Colonic mucosa (tissue), 4 donors: ENCODE measurements around the gene LPCAT3. TPM values are rescaled to one million over a fixed set of nuclear protein-coding genes. Genes with fewer than 3 reads are reported as not detected.
A peak's percentile ranks its signal among the peaks of the same experiment; 100 is the strongest.

Source experiments
- DNase-seq: peaks from one replicate; pipeline ENCODE4 v3.0.0-alpha.2; 2020
- H3K27ac ChIP-seq: fragments of 200-600 bp; one replicate; pipeline ENCODE4 v1.8.0; 2021
- H3K27me3 ChIP-seq: fragments of 200-600 bp; one replicate; pipeline ENCODE4 v1.8.0; 2021
- H3K36me3 ChIP-seq: fragments of 200-600 bp; one replicate; pipeline ENCODE4 v1.8.0; 2021
- H3K4me1 ChIP-seq: fragments of 200-600 bp; one replicate; pipeline ENCODE4 v1.8.0; 2021; ENCODE audit warnings: mild to moderate bottlenecking
- H3K4me3 ChIP-seq: fragments of 200-600 bp; one replicate; pipeline ENCODE4 v1.8.0; 2021
- H3K9ac ChIP-seq, 2 donors: one replicate each; pipeline ENCODE4 v1.7.0; 2013; ENCODE audit warnings: control low read depth in 2 of 2, low read depth in 2 of 2, low read length in 2 of 2
- H3K9me3 ChIP-seq: fragments of 200-600 bp; one replicate; pipeline ENCODE4 v1.8.0; 2021
- intact Hi-C: fragments of 100-400 bp; cut with DNase I; formaldehyde crosslinking; loops from one replicate; pipeline ENCODE4 v1.14.1; 2022
- total RNA-seq, 2 donors: library from RNA; stranded (reverse); fragmentation: NEBNext Ultra II Directional in 1 of 2; extraction: Animal tissue kit (Norgen Biotek cat#: 25700) in 1 of 2; gene quantifications; one replicate each; pipeline ENCODE4 v1.2.1, GENCODE V29; 2021
- TF ChIP-seq, protein P1 (sequence below): fragments of 200-600 bp; IDR thresholded peaks from one replicate; pipeline ENCODE4 v1.8.0; 2022; ENCODE audit warnings: antibody characterized with exemption, mild to moderate bottlenecking
- donor health status: healthy.
- donor health status: DM: no; HTN: no; CAD: no.
- donor health status: DM: no; HTN: no; CAD: no.

Gene LPCAT3
- total RNA-seq, 2 donors from 2014 or later: 71.8 to 77.9 TPM

DNA sequence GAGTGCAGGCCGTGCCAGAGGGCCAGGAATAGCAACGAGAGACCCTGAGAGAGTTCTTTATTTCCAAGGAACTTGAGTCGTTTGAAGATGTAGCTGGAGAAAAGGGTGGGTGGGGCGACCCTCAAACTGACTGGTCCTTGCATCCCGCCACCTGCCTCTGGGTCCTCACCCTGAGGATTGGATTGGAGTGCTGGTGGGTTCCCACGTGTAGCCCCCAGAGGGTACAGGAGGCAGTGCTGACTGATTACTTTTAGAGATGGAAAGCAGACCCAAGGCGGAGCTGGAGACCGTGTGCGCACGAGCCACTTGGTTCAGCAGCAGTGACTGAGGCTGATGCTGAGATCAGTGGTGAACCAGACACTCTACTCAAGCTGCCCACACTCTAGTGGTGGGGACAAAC lies 40.6 kb downstream of the LPCAT3 start:
- Histone ChIP-seq H3K9ac (no peak overlapping the region), H3K9me3 (no peaks in the 10 kb centered on the region), H3K27ac (no peak overlapping the region), H3K4me3 (no peak overlapping the region), H3K4me1 (no peaks in the 10 kb centered on the region), H3K36me3 (peaks cover 29% of the 10 kb centered on the region), H3K27me3 (no peaks in the 10 kb centered on the region)
- TF ChIP-seq, protein P1, sequence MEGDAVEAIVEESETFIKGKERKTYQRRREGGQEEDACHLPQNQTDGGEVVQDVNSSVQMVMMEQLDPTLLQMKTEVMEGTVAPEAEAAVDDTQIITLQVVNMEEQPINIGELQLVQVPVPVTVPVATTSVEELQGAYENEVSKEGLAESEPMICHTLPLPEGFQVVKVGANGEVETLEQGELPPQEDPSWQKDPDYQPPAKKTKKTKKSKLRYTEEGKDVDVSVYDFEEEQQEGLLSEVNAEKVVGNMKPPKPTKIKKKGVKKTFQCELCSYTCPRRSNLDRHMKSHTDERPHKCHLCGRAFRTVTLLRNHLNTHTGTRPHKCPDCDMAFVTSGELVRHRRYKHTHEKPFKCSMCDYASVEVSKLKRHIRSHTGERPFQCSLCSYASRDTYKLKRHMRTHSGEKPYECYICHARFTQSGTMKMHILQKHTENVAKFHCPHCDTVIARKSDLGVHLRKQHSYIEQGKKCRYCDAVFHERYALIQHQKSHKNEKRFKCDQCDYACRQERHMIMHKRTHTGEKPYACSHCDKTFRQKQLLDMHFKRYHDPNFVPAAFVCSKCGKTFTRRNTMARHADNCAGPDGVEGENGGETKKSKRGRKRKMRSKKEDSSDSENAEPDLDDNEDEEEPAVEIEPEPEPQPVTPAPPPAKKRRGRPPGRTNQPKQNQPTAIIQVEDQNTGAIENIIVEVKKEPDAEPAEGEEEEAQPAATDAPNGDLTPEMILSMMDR: no peak
- DNase-seq: no peak
- intact Hi-C loops: loop anchor here (5.0 kb wide), 1 partner anchor 35 kb away; no protein-coding TSS in a partner anchor

DNA sequence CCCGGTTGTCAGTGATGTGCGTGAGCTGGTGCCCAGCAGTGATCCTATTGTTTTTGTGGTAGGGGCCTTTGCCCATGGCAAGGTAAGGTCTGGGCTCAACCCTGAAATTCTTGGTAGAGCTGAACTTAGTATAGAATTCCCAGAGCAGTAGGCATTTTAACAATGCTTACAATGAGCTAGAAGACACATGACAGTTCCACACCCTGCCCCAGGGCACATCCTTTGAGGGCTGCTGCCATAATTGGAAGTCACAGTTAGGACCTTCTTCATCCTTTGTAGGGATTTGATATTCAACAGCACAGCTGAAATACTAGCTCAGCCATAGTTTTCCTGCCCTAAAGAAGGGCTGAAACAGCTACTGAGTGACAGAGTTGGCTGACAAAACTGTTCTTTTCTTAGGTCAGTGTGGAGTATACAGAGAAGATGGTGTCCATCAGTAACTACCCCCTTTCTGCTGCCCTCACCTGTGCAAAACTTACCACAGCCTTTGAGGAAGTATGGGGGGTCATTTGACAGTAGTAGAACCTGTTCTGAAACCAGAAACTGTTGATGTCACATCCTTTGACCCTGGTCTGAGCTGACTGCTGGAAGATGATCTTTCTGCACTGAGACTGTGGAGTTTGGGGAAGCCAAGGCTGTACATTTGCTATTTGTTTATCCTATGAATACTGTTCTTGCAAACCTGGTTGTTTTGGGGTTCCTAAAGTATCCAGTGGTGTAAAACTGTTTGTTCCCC lies 42.8 kb downstream of the LPCAT3 start:
- TF ChIP-seq, protein P1: no peak
- intact Hi-C loops: loop anchor here (5.0 kb wide), 1 partner anchor 37 kb away; no protein-coding TSS in a partner anchor
- peaks cover 19% of the 10 kb centered on the region for H3K36me3 ChIP-seq
- no peak overlapping the region for H3K27ac ChIP-seq
- no peak for DNase-seq
- no peaks in the 10 kb centered on the region for H3K27me3 ChIP-seq
- no peak overlapping the region for H3K9ac ChIP-seq
- H3K4me3 ChIP-seq: no peak overlapping the region
- H3K9me3 ChIP-seq: no peaks in the 10 kb centered on the region
- peaks cover 4% of the 10 kb centered on the region for H3K4me1 ChIP-seq

DNA sequence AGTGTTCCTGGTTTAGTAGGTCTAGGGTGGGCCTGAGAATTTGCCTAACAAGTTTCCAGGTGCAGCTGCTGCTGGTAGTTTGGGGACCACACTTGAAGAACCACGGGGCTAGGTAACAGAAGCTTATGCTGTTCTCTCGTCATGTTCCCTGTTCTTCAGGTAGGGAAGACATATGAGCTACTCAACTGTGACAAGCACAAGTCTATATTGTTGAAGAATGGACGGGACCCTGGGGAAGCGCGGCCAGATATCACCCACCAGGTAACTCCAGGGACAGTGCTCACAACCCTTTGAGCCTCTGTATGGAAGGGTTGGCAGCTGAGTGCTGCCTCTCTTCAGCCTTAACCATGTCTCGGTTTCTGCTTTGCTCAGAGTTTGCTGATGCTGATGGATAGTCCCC lies 44.1 kb downstream of the LPCAT3 start:
- no peak overlapping the region for H3K27ac ChIP-seq
- peaks cover 8% of the 10 kb centered on the region for H3K4me1 ChIP-seq
- no peak overlapping the region for H3K4me3 ChIP-seq
- no peaks in the 10 kb centered on the region for H3K9me3 ChIP-seq
- H3K36me3 ChIP-seq: peaks cover 19% of the 10 kb centered on the region
- H3K27me3 ChIP-seq: no peaks in the 10 kb centered on the region
- no peak for DNase-seq
- no peak overlapping the region for H3K9ac ChIP-seq
- intact Hi-C loops: no loop called here
- TF ChIP-seq, protein P1: no peak

DNA sequence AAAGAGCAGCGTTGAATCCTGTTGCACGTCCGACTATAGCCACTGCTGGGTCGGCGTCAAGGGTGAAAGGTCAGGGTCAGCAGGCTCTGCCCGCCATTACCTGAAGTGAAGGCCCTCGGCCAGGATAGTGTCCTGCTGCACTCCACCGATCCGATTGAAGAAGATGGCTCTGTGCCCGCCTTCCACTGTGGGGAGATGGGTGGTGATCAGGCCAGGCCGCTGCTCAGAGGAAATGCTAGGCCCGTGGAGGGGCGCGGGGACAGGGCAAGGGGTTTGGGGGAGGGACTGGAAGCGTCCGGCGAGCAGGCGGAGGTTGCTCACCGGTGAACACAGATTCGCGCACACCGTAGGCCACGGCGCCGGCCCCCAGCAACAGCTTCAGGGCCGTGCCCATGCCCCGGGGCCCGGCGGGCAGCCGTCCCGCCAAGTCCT lies 48.2 kb downstream of the LPCAT3 start:
- no peak for DNase-seq
- peak overlapping the region; percentile 97 to 99 for H3K9ac ChIP-seq
- TF ChIP-seq, protein P1: no peak
- intact Hi-C loops: no loop called here
- peaks cover 5% of the 10 kb centered on the region for H3K36me3 ChIP-seq
- H3K4me3 ChIP-seq: peak overlapping the region; percentile 92
- H3K9me3 ChIP-seq: no peaks in the 10 kb centered on the region
- peak overlapping the region; percentile 85 for H3K27ac ChIP-seq
- H3K27me3 ChIP-seq: no peaks in the 10 kb centered on the region
- H3K4me1 ChIP-seq: peaks cover 23% of the 10 kb centered on the region

DNA sequence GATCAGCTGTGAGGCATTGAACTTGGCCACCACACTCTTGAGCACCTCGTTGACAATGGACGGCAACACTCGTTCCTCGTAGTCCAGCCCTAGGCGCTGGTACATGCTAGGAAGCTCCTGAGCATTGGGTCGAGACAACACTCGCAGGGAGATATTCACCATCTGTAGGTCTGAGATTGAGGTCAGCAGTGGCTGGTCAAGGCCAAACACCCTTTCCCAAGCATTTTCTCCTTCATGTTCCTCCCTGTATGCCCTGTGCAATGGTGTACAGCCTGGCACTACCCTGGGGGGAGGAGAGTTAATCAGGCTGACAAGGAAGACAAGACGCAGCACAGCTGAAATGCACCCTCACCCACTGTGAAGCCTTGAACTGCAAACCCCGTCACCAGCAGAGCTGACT lies 49.9 kb downstream of the LPCAT3 start:
- H3K4me1 ChIP-seq: peaks cover 30% of the 10 kb centered on the region
- TF ChIP-seq, protein P1: no peak
- H3K36me3 ChIP-seq: peaks cover 5% of the 10 kb centered on the region
- no peak for DNase-seq
- H3K9ac ChIP-seq: peak overlapping the region in 1 of 2 donors; percentile 99
- no peak overlapping the region for H3K4me3 ChIP-seq
- H3K9me3 ChIP-seq: no peaks in the 10 kb centered on the region
- no peak overlapping the region for H3K27ac ChIP-seq
- intact Hi-C loops: loop anchor here (5.0 kb wide), 1 partner anchor 101 kb away; the partner anchor contains the start of gene TPI1
- H3K27me3 ChIP-seq: no peaks in the 10 kb centered on the region
